ENCODE results near the gene TLE2. TPM values are rescaled to one million over a fixed set of nuclear protein-coding genes. Genes with fewer than 3 reads are reported as not detected.

TLE2 gene
- total RNA-seq, 1 experiment from 2014 or later, result not detected

GRCh38 chr19:3027981-3028304 is 1.1 kb downstream of the TLE2 start:
- H3K4me3 ChIP-seq (ENCODE audit: low read length), result no peak overlapping the region
- 0 out of 2 replicates have a peak, but pooled peaks cover 2% of the 10 kb centered on the region for H3K27me3 ChIP-seq (ENCODE audit: low read length)
- H3K4me2 ChIP-seq (ENCODE audit: low read depth, low read length, poor library complexity, severe bottlenecking), result no peak overlapping the region
- no peaks in the 10 kb centered on the region for H3K9me2 ChIP-seq (replicated peaks; ENCODE audit: insufficient read depth, low read length)
- no peaks in the 10 kb centered on the region for H3K36me3 ChIP-seq (ENCODE audit: insufficient read depth, low read length)
- H4K20me1 ChIP-seq (ENCODE audit: insufficient read depth, low read depth, low read length), result no peaks in the 10 kb centered on the region
- H3K79me2 ChIP-seq (ENCODE audit: low read length), result no peaks in the 10 kb centered on the region
- H3K27ac ChIP-seq (ENCODE audit: low read length), result no peak overlapping the region
- no peaks in the 10 kb centered on the region for H3K4me1 ChIP-seq (ENCODE audit: low read length)
- H3K9ac ChIP-seq (ENCODE audit: low read length), result no peak overlapping the region
- DNase-seq, result no peak
- H3K9me3 ChIP-seq (ENCODE audit: low read length), result no peaks in the 10 kb centered on the region
- H2AFZ ChIP-seq (ENCODE audit: low read length), result no peak overlapping the region

- Histone ChIP-seq H3K9ac (ENCODE audit: low read length) (no peak overlapping the region), H3K9me2 (replicated peaks; ENCODE audit: insufficient read depth, low read length) (no peaks in the 10 kb centered on the region), H3K27me3 (ENCODE audit: low read length) (0 out of 2 replicates have a peak, but pooled peaks cover 2% of the 10 kb centered on the region), H3K36me3 (ENCODE audit: insufficient read depth, low read length) (no peaks in the 10 kb centered on the region), H3K9me3 (ENCODE audit: low read length) (no peaks in the 10 kb centered on the region), H2AFZ (ENCODE audit: low read length) (no peak overlapping the region), H3K27ac (ENCODE audit: low read length) (no peak overlapping the region), H3K4me2 (ENCODE audit: low read depth, low read length, poor library complexity, severe bottlenecking) (no peak overlapping the region), H3K4me3 (ENCODE audit: low read length) (no peak overlapping the region), H3K4me1 (ENCODE audit: low read length) (no peaks in the 10 kb centered on the region), H4K20me1 (ENCODE audit: insufficient read depth, low read depth, low read length) (no peaks in the 10 kb centered on the region), H3K79me2 (ENCODE audit: low read length) (no peaks in the 10 kb centered on the region)
- no peak for DNase-seq
Measured at GRCh38 chr19:3027292-3027691, 1.8 kb downstream of the TLE2 start.

- Histone ChIP-seq H3K4me3 (ENCODE audit: low read length) (no peak overlapping the region), H3K36me3 (ENCODE audit: insufficient read depth, low read length) (no peaks in the 10 kb centered on the region), H4K20me1 (ENCODE audit: insufficient read depth, low read depth, low read length) (no peaks in the 10 kb centered on the region), H3K27ac (ENCODE audit: low read length) (no peak overlapping the region), H3K9ac (ENCODE audit: low read length) (no peak overlapping the region), H2AFZ (ENCODE audit: low read length) (no peak overlapping the region), H3K9me3 (ENCODE audit: low read length) (no peaks in the 10 kb centered on the region), H3K27me3 (ENCODE audit: low read length) (0 out of 2 replicates have a peak, but pooled peaks cover 2% of the 10 kb centered on the region), H3K9me2 (replicated peaks; ENCODE audit: insufficient read depth, low read length) (no peaks in the 10 kb centered on the region), H3K4me1 (ENCODE audit: low read length) (no peaks in the 10 kb centered on the region), H3K79me2 (ENCODE audit: low read length) (no peaks in the 10 kb centered on the region), H3K4me2 (ENCODE audit: low read depth, low read length, poor library complexity, severe bottlenecking) (no peak overlapping the region)
- no peak for DNase-seq
Measured at GRCh38 chr19:3026768-3027167, 2.3 kb downstream of the TLE2 start.

GRCh38 chr19:3025549-3025886 is 3.6 kb downstream of the TLE2 start:
- H3K4me2 ChIP-seq (ENCODE audit: low read depth, low read length, poor library complexity, severe bottlenecking), result no peak overlapping the region
- H3K36me3 ChIP-seq (ENCODE audit: insufficient read depth, low read length), result no peaks in the 10 kb centered on the region
- no peaks in the 10 kb centered on the region for H3K79me2 ChIP-seq (ENCODE audit: low read length)
- no peak for DNase-seq
- H3K9ac ChIP-seq (ENCODE audit: low read length), result no peak overlapping the region
- H3K9me2 ChIP-seq (replicated peaks; ENCODE audit: insufficient read depth, low read length), result no peaks in the 10 kb centered on the region
- no peaks in the 10 kb centered on the region for H4K20me1 ChIP-seq (ENCODE audit: insufficient read depth, low read depth, low read length)
- H2AFZ ChIP-seq (ENCODE audit: low read length), result no peak overlapping the region
- no peak overlapping the region for H3K4me3 ChIP-seq (ENCODE audit: low read length)
- H3K9me3 ChIP-seq (ENCODE audit: low read length), result no peaks in the 10 kb centered on the region
- H3K4me1 ChIP-seq (ENCODE audit: low read length), result no peaks in the 10 kb centered on the region
- 0 out of 2 replicates have a peak, but pooled peaks cover 2% of the 10 kb centered on the region for H3K27me3 ChIP-seq (ENCODE audit: low read length)
- H3K27ac ChIP-seq (ENCODE audit: low read length), result no peak overlapping the region

GRCh38 chr19:3024870-3025548 is 4.1 kb downstream of the TLE2 start:
- 0 out of 2 replicates have a peak, but pooled peaks cover 2% of the 10 kb centered on the region for H3K27me3 ChIP-seq (ENCODE audit: low read length)
- no peak overlapping the region for H3K27ac ChIP-seq (ENCODE audit: low read length)
- no peaks in the 10 kb centered on the region for H3K79me2 ChIP-seq (ENCODE audit: low read length)
- no peaks in the 10 kb centered on the region for H3K36me3 ChIP-seq (ENCODE audit: insufficient read depth, low read length)
- no peak overlapping the region for H3K9ac ChIP-seq (ENCODE audit: low read length)
- no peak overlapping the region for H3K4me2 ChIP-seq (ENCODE audit: low read depth, low read length, poor library complexity, severe bottlenecking)
- no peak overlapping the region for H3K4me3 ChIP-seq (ENCODE audit: low read length)
- no peaks in the 10 kb centered on the region for H3K4me1 ChIP-seq (ENCODE audit: low read length)
- DNase-seq, result no peak
- no peak overlapping the region for H2AFZ ChIP-seq (ENCODE audit: low read length)
- H3K9me3 ChIP-seq (ENCODE audit: low read length), result no peaks in the 10 kb centered on the region
- H4K20me1 ChIP-seq (ENCODE audit: insufficient read depth, low read depth, low read length), result no peaks in the 10 kb centered on the region
- H3K9me2 ChIP-seq (replicated peaks; ENCODE audit: insufficient read depth, low read length), result no peaks in the 10 kb centered on the region

GRCh38 chr19:3024509-3024869 is 4.6 kb downstream of the TLE2 start:
- Histone ChIP-seq H3K36me3 (ENCODE audit: insufficient read depth, low read length) (no peaks in the 10 kb centered on the region), H3K4me3 (ENCODE audit: low read length) (no peak overlapping the region), H3K9me3 (ENCODE audit: low read length) (no peaks in the 10 kb centered on the region), H3K4me1 (ENCODE audit: low read length) (no peaks in the 10 kb centered on the region), H2AFZ (ENCODE audit: low read length) (no peak overlapping the region), H3K27me3 (ENCODE audit: low read length) (0 out of 2 replicates have a peak, but pooled peaks cover 2% of the 10 kb centered on the region), H3K79me2 (ENCODE audit: low read length) (no peaks in the 10 kb centered on the region), H3K9ac (ENCODE audit: low read length) (no peak overlapping the region), H4K20me1 (ENCODE audit: insufficient read depth, low read depth, low read length) (no peaks in the 10 kb centered on the region), H3K27ac (ENCODE audit: low read length) (no peak overlapping the region), H3K4me2 (ENCODE audit: low read depth, low read length, poor library complexity, severe bottlenecking) (no peak overlapping the region), H3K9me2 (replicated peaks; ENCODE audit: insufficient read depth, low read length) (no peaks in the 10 kb centered on the region)
- no peak for DNase-seq

GRCh38 chr19:3020321-3020960 is 8.6 kb downstream of the TLE2 start:
- no peak overlapping the region for H3K4me3 ChIP-seq (ENCODE audit: low read length)
- no peaks in the 10 kb centered on the region for H3K36me3 ChIP-seq (ENCODE audit: insufficient read depth, low read length)
- H3K79me2 ChIP-seq (ENCODE audit: low read length), result no peaks in the 10 kb centered on the region
- no peak overlapping the region for H3K9ac ChIP-seq (ENCODE audit: low read length)
- H3K27me3 ChIP-seq (ENCODE audit: low read length), result no peaks in the 10 kb centered on the region
- H2AFZ ChIP-seq (ENCODE audit: low read length), result no peak overlapping the region
- H3K4me1 ChIP-seq (ENCODE audit: low read length), result no peaks in the 10 kb centered on the region
- DNase-seq, result no peak
- H4K20me1 ChIP-seq (ENCODE audit: insufficient read depth, low read depth, low read length), result no peaks in the 10 kb centered on the region
- H3K4me2 ChIP-seq (ENCODE audit: low read depth, low read length, poor library complexity, severe bottlenecking), result no peak overlapping the region
- H3K27ac ChIP-seq (ENCODE audit: low read length), result no peak overlapping the region
- no peaks in the 10 kb centered on the region for H3K9me2 ChIP-seq (replicated peaks; ENCODE audit: insufficient read depth, low read length)
- H3K9me3 ChIP-seq (ENCODE audit: low read length), result no peaks in the 10 kb centered on the region

- Histone ChIP-seq H3K79me2 (ENCODE audit: low read length) (no peaks in the 10 kb centered on the region), H2AFZ (ENCODE audit: low read length) (no peak overlapping the region), H3K9me3 (ENCODE audit: low read length) (no peaks in the 10 kb centered on the region), H3K27me3 (ENCODE audit: low read length) (no peaks in the 10 kb centered on the region), H3K4me2 (ENCODE audit: low read depth, low read length, poor library complexity, severe bottlenecking) (no peak overlapping the region), H4K20me1 (ENCODE audit: insufficient read depth, low read depth, low read length) (no peaks in the 10 kb centered on the region), H3K36me3 (ENCODE audit: insufficient read depth, low read length) (no peaks in the 10 kb centered on the region), H3K27ac (ENCODE audit: low read length) (no peak overlapping the region), H3K9ac (ENCODE audit: low read length) (no peak overlapping the region), H3K9me2 (replicated peaks; ENCODE audit: insufficient read depth, low read length) (no peaks in the 10 kb centered on the region), H3K4me3 (ENCODE audit: low read length) (no peak overlapping the region), H3K4me1 (ENCODE audit: low read length) (no peaks in the 10 kb centered on the region)
- no peak for DNase-seq
Measured at GRCh38 chr19:3019211-3019854, 9.7 kb downstream of the TLE2 start.

Data from Karpas-422 (cell line).